ENCODE data around the gene LRRC3C.

The LRRC3C gene

DNA sequence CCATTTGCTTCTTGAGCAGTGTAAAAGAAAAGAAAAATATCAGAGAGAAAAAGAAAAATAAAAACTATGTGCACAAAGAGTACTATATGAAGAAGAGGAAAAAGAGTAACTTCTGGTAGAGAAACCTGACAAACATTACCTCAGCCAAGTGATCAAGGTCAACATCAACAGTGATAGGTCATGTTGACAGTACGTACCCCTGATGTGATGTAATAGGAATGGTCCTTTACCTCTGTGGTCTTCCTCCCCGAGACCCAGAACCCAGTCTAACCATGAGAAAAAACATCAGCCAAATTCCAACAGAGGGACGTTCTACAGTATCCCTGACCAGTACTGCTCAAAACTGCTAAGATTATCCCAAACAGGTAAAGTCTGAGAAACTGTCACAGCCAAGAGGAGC lies 13.5 kb upstream of the LRRC3C start:
- Histone ChIP-seq H3K4me3 (ENCODE audit: low read depth, low read length) (no peak overlapping the region), H3K9ac (ENCODE audit: low read depth, low read length) (no peak overlapping the region), H3K4me1 (ENCODE audit: control insufficient read depth, insufficient read depth, low read length) (no peaks in the 10 kb centered on the region), H3K27me3 (ENCODE audit: control insufficient read depth, insufficient read depth, low read length) (no peaks in the 10 kb centered on the region), H3K9me3 (ENCODE audit: control insufficient read depth, insufficient read depth, low read length) (no peaks in the 10 kb centered on the region), H3K36me3 (ENCODE audit: control insufficient read depth, insufficient read depth, low read length) (peaks cover under 1% of the 10 kb centered on the region)

DNA sequence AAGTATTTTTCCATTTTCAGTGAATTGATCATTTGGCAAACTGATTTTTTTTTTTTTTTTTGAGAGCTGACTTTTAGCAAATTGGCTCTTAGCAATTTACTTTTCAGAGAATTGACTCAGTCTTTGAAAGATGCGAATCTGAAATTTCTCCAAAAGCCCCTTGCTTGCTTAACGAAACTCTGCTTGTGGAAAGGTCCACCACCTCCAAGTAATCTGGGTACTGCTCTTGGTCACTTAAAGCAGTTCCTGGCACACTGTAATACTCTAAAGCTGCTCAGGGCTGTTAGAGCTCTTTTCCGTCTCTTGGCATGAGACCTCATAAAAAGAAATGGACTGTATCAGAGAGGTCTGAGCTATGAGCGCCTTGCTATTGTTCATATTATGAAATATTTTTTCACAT lies 12.0 kb upstream of the LRRC3C start:
- H3K9ac ChIP-seq (ENCODE audit: low read depth, low read length), result no peak overlapping the region
- no peak overlapping the region for H3K4me3 ChIP-seq (ENCODE audit: low read depth, low read length)
- no peaks in the 10 kb centered on the region for H3K4me1 ChIP-seq (ENCODE audit: control insufficient read depth, insufficient read depth, low read length)
- peaks cover 8% of the 10 kb centered on the region for H3K36me3 ChIP-seq (ENCODE audit: control insufficient read depth, insufficient read depth, low read length)
- H3K9me3 ChIP-seq (ENCODE audit: control insufficient read depth, insufficient read depth, low read length), result no peaks in the 10 kb centered on the region
- H3K27me3 ChIP-seq (ENCODE audit: control insufficient read depth, insufficient read depth, low read length), result no peaks in the 10 kb centered on the region

DNA sequence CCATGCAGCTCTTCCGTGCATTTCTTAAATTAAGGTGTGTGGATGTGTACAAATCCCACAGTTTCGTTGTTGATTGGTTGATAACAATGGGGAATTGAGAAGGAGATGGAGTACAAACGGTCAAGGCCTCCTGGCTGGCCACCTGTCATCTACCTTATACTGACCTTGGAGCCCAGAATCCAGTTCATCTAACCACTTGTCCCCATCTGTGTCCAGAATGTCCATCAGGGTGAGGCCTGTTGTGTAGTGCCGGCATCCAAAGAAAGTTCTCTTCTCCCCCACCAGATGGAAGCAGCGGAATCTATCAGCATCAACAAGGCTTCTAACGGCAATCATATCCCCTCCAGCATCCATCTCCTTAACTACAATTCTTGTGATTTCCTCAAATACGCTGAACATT lies 10.6 kb upstream of the LRRC3C start:
- no peaks in the 10 kb centered on the region for H3K4me1 ChIP-seq (ENCODE audit: control insufficient read depth, insufficient read depth, low read length)
- no peaks in the 10 kb centered on the region for H3K27me3 ChIP-seq (ENCODE audit: control insufficient read depth, insufficient read depth, low read length)
- no peaks in the 10 kb centered on the region for H3K9me3 ChIP-seq (ENCODE audit: control insufficient read depth, insufficient read depth, low read length)
- H3K4me3 ChIP-seq (ENCODE audit: low read depth, low read length), result no peak overlapping the region
- peaks cover 16% of the 10 kb centered on the region for H3K36me3 ChIP-seq (ENCODE audit: control insufficient read depth, insufficient read depth, low read length)
- no peak overlapping the region for H3K9ac ChIP-seq (ENCODE audit: low read depth, low read length)

DNA sequence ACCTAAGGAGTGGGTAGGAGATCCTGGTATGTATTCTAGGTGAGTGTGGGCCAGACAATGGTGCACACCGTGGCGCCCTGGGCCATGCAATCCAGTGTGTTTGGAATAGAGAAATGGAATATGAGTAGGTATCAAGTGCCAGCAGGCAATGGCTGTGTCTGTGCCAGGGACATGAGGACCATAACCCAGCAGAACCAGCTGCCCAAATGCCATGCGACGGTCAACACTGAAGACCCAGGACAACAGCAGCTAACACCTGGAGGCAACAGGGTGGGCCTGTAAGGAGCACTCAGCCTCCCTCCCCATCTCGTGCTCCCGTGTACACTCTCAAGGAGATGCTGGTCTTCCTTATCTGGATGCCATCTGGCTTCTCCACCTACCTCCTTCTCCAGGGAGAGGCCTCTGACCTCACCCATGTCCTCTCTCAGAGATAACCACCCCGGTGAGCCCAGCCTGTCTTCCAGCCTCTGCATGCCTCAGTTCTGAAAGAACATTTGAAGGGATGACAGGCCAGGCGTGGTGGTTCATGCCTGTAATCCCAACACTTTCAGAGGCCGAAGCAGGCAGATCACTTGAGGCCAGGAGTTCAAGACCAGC lies 8.3 kb upstream of the LRRC3C start:
- Histone ChIP-seq H3K9ac (ENCODE audit: low read depth, low read length) (no peak overlapping the region), H3K36me3 (ENCODE audit: control insufficient read depth, insufficient read depth, low read length) (peaks cover 36% of the 10 kb centered on the region), H3K4me3 (ENCODE audit: low read depth, low read length) (no peak overlapping the region), H3K4me1 (ENCODE audit: control insufficient read depth, insufficient read depth, low read length) (peaks cover 2% of the 10 kb centered on the region), H3K9me3 (ENCODE audit: control insufficient read depth, insufficient read depth, low read length) (no peaks in the 10 kb centered on the region), H3K27me3 (ENCODE audit: control insufficient read depth, insufficient read depth, low read length) (no peaks in the 10 kb centered on the region)

DNA sequence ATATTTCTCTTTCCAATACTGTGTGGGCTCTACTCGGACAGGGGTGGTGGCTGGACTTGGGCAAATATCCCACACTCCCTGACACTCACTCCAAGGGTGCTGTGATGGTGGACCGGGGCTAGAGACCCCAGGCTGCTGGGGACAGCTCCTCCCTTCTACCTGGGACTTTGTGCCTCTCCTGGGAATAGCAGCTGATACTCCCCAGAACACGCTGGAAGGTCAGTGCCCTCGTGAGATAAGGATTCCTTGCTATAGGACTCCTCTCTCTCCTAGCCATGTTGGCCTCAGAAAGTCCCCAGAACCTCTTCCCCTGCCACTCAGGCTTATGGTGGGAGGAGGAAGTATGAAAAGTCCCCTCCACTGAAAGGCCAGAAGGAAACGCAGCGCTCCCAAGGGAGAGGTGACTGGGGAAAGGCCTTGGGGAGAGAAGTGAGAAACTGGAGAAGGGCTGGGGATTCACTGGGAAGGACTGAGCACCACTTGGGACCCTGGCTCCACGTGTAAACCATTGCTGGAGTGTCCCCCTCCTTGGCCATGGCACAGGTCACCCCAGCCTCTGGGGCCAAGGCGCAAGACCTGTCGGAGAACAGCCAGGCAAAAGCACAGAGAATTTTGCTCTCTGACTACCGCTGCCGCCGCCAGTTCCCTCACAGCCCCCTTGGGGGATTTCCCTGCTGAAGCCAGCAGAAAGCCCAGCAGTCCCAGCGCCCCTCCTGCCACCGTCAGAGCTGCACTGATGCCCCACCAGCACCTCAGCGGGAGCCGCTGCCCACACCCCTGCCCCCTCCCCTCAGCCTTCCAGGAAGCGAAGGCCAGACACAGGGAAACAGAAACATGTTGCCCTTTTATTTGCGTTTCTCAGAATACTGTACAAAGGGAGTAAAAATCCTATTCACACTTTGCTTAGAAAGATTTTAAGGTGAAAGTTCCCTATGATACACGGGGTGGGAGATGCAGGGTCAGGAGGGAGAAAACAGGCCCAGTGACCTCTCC lies 7.0 kb upstream of the LRRC3C start:
- H3K36me3 ChIP-seq (ENCODE audit: control insufficient read depth, insufficient read depth, low read length), result peaks cover 36% of the 10 kb centered on the region
- H3K27me3 ChIP-seq (ENCODE audit: control insufficient read depth, insufficient read depth, low read length), result no peaks in the 10 kb centered on the region
- no peak overlapping the region for H3K9ac ChIP-seq (ENCODE audit: low read depth, low read length)
- H3K4me1 ChIP-seq (ENCODE audit: control insufficient read depth, insufficient read depth, low read length), result peaks cover 7% of the 10 kb centered on the region
- no peak overlapping the region for H3K4me3 ChIP-seq (ENCODE audit: low read depth, low read length)
- H3K9me3 ChIP-seq (ENCODE audit: control insufficient read depth, insufficient read depth, low read length), result no peaks in the 10 kb centered on the region

DNA sequence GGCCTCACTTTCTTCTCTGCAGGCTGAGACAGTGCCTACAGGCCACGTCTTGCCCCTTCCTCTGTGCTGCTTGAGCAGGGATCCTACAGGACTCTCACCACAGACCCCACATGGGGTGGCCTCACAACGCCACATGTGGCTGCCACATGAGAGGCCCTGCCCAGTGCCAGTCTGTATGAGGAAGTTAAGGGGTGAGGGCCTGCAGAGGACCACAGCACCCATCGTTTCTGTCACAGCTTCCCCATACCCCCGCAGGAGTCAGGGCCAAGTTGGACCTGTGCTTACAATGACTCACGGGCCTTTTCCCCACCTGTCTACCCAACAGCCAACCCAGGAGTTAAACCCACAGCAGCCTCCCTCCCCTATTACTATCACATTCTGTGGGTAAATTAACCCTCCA lies 6.2 kb upstream of the LRRC3C start:
- Histone ChIP-seq H3K27me3 (ENCODE audit: control insufficient read depth, insufficient read depth, low read length) (no peaks in the 10 kb centered on the region), H3K4me1 (ENCODE audit: control insufficient read depth, insufficient read depth, low read length) (peaks cover 14% of the 10 kb centered on the region), H3K4me3 (ENCODE audit: low read depth, low read length) (no peak overlapping the region), H3K9ac (ENCODE audit: low read depth, low read length) (no peak overlapping the region), H3K36me3 (ENCODE audit: control insufficient read depth, insufficient read depth, low read length) (peaks cover 36% of the 10 kb centered on the region), H3K9me3 (ENCODE audit: control insufficient read depth, insufficient read depth, low read length) (no peaks in the 10 kb centered on the region)

DNA sequence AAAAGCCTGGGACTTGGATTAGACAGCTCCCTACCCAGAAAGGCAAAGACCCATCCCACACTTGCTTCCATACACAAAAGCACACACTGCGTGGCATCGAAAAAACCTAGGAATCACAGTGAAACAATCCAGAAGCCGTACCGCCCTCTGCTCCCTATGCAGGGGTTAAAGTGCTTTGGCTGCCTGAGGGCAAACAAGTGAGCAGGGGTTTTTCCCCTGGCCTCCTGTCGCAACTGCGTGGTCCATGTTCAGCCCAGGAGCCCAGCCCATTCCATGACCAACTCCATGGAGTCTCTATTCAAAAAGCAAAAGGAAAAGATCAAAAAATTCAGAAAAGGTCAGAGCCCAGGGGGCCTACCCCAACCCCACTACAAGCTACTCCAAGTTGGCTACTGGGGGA lies 5.5 kb upstream of the LRRC3C start:
- Histone ChIP-seq H3K4me3 (ENCODE audit: low read depth, low read length) (no peak overlapping the region), H3K36me3 (ENCODE audit: control insufficient read depth, insufficient read depth, low read length) (peaks cover 36% of the 10 kb centered on the region), H3K9ac (ENCODE audit: low read depth, low read length) (no peak overlapping the region), H3K9me3 (ENCODE audit: control insufficient read depth, insufficient read depth, low read length) (no peaks in the 10 kb centered on the region), H3K4me1 (ENCODE audit: control insufficient read depth, insufficient read depth, low read length) (peaks cover 16% of the 10 kb centered on the region), H3K27me3 (ENCODE audit: control insufficient read depth, insufficient read depth, low read length) (no peaks in the 10 kb centered on the region)

DNA sequence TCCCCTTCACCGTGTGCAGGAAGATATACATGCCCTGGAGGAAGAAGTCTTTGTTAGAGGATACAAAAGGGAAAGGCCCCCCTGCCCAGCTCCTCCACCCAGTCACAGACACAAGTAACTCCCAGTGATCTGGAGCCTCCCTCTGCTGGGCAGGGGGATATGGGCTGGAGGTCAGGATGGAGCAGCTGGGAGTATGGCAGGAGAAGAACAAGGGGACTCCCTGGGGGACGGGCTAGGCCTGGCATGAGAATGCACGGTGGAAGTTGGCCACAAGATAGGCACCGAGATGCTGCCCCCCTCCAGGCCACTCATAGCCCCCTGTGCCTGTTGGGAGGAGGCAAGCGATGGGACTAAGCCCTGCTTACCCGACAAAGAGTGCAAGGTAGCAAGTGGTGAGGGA lies 4.3 kb upstream of the LRRC3C start:
- Histone ChIP-seq H3K36me3 (ENCODE audit: control insufficient read depth, insufficient read depth, low read length) (peaks cover 36% of the 10 kb centered on the region), H3K4me3 (ENCODE audit: low read depth, low read length) (no peak overlapping the region), H3K27me3 (ENCODE audit: control insufficient read depth, insufficient read depth, low read length) (no peaks in the 10 kb centered on the region), H3K9ac (ENCODE audit: low read depth, low read length) (no peak overlapping the region), H3K4me1 (ENCODE audit: control insufficient read depth, insufficient read depth, low read length) (peaks cover 18% of the 10 kb centered on the region), H3K9me3 (ENCODE audit: control insufficient read depth, insufficient read depth, low read length) (no peaks in the 10 kb centered on the region)

DNA sequence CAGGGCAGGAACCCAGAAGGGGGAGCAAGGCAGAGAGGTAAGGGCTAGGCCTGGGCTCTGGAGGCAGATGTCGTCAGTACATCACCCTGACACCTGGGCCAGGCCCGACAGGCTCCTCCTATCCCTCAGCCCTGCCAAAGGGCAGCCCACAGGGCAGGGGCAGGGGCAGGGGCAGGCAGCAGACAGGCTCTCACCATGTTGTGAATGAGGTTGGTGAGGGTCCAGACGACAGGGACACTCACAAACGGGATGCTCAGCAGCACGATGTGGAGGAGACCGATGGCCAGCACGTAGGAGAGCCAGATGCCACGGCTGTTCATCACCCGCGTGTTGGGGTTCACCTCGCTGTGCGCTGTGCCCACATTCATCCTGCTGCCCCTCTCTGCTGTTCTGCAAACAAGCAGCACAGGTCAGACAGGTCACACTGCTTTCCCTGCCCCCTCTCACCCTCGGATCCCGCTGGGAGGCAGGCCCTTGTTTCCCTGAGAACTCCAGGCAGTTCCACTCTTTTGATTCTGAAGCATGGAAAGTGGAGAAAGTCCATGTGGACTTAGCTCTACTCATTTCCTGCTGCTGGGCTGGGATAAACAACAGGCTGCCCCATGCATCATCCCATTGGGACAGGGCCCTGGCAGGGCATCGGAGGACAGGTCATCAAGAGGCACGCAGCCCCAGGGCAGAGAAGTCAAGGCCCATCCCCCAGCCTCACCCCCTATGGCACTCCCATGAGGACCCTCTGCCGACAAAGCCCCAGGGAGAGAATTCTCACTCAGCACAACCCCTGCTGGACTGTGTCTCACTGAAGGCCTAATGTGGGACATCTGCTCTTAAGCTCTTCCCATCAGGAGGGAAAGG lies 3.5 kb upstream of the LRRC3C start:
- Histone ChIP-seq H3K36me3 (ENCODE audit: control insufficient read depth, insufficient read depth, low read length) (peaks cover 35% of the 10 kb centered on the region), H3K27me3 (ENCODE audit: control insufficient read depth, insufficient read depth, low read length) (no peaks in the 10 kb centered on the region), H3K9me3 (ENCODE audit: control insufficient read depth, insufficient read depth, low read length) (no peaks in the 10 kb centered on the region), H3K4me1 (ENCODE audit: control insufficient read depth, insufficient read depth, low read length) (peaks cover 24% of the 10 kb centered on the region), H3K4me3 (ENCODE audit: low read depth, low read length) (peak overlapping the region; percentile 8), H3K9ac (ENCODE audit: low read depth, low read length) (no peak overlapping the region)

DNA sequence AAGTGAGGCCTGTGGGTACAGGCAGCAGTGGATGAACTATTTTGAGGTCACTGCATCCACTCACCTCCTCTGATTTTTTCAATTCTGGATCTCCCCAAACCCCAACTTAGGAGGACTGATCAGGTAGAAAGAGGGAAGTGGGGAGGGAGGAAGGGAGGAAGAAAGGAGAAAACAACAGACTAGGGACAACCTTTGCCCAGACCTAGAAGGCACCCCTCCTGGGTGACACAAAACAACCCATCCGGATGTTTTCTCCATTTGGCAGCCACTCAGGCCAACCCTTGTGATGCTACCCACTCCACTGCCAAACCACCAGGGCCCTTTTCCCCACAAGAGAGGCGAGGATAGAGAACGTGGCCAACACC lies 2.9 kb upstream of the LRRC3C start:
- peak overlapping the region; percentile 41 for H3K9ac ChIP-seq (ENCODE audit: low read depth, low read length)
- H3K27me3 ChIP-seq (ENCODE audit: control insufficient read depth, insufficient read depth, low read length), result no peaks in the 10 kb centered on the region
- peaks cover 31% of the 10 kb centered on the region for H3K36me3 ChIP-seq (ENCODE audit: control insufficient read depth, insufficient read depth, low read length)
- H3K4me3 ChIP-seq (ENCODE audit: low read depth, low read length), result no peak overlapping the region
- peaks cover 24% of the 10 kb centered on the region for H3K4me1 ChIP-seq (ENCODE audit: control insufficient read depth, insufficient read depth, low read length)
- no peaks in the 10 kb centered on the region for H3K9me3 ChIP-seq (ENCODE audit: control insufficient read depth, insufficient read depth, low read length)

DNA sequence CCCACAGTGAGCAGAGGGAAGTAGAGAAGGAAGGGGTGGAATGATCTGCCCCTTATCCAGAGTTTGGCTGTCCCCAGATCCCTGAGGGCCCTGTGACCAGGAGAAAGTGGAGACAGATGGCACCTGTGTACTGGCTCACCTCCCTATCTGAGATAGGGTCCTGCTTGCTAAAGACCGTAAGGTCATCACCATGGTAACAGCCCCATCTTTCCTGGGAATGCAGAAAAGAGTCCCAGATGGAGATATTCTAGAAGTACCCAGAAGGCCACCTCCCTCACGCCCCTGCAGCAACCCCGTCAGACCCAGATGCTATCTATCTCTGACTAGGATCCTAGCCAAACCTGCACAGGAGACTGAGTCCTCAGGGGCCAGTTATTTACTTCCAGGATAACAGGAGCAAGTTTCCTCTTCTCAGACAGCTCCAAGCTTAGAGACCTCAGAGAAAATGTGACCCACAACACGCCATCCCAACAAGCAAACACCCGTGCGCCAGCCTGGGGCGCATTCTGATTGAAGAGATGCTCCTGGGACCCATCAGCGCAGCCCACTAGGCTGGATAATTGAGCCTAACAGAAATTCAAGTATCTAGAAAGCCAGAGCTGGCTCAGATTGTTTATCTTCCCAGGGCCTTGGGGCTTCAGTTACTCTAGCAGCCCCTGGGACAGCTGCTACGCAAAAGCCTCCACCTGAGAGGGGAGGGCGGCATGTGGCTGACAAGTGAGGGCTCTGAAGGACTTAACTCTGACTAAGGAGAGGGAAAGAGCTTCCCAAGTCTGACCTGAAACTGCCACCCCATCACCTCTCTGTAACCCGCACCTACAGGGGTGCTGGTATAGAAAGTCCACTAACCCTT lies 2.0 kb upstream of the LRRC3C start:
- Histone ChIP-seq H3K9ac (ENCODE audit: low read depth, low read length) (no peak overlapping the region), H3K4me3 (ENCODE audit: low read depth, low read length) (no peak overlapping the region), H3K9me3 (ENCODE audit: control insufficient read depth, insufficient read depth, low read length) (no peaks in the 10 kb centered on the region), H3K4me1 (ENCODE audit: control insufficient read depth, insufficient read depth, low read length) (peaks cover 24% of the 10 kb centered on the region), H3K27me3 (ENCODE audit: control insufficient read depth, insufficient read depth, low read length) (no peaks in the 10 kb centered on the region), H3K36me3 (ENCODE audit: control insufficient read depth, insufficient read depth, low read length) (peaks cover 28% of the 10 kb centered on the region)

Measured in iPS-15b (cell line).